GM20000 (cell line): ENCODE results near the gene BCORL1.

Experiments used
- DNase-seq: peaks from one replicate; pipeline ENCODE4 v3.0.0; 2012; ENCODE audit warnings: low spot score
- CTCF ChIP-seq: IDR thresholded peaks from 2 replicates; pipeline ENCODE4 v1.5.1; 2012; ENCODE audit warnings: mild to moderate bottlenecking, control low read depth; ENCODE audit errors: extremely low read depth, missing control alignments

Gene BCORL1

GRCh38 chrX:129982300-129983251 is at the start of gene BCORL1:
Gene BCORL1 (plus strand): TSS chrX:129982635. CDS start chrX:130005232, 22,597 bp downstream.
- no peak for TF ChIP-seq CTCF
- DNase-seq = peak; percentile 96

GRCh38 chrX:129932821-129933321 is 49.6 kb upstream of the BCORL1 start:
- DNase-seq = no peak
- no peak for TF ChIP-seq CTCF

GRCh38 chrX:129933700-129934099 is 48.7 kb upstream of the BCORL1 start:
- no peak for TF ChIP-seq CTCF
- no peak for DNase-seq

GRCh38 chrX:129934461-129934860 is 48.0 kb upstream of the BCORL1 start:
- TF ChIP-seq CTCF = no peak
- no peak for DNase-seq

- no peak for TF ChIP-seq CTCF
- DNase-seq = no peak
These were observed 47.5 kb upstream of the BCORL1 start for GRCh38 chrX:129934952-129935351.

GRCh38 chrX:129938081-129938480 is 44.4 kb upstream of the BCORL1 start:
- no peak for DNase-seq
- TF ChIP-seq CTCF = no peak

- DNase-seq = no peak
These were observed 42.4 kb upstream of the BCORL1 start for GRCh38 chrX:129939986-129940385.

More at GRCh38 chrX:129939986-129940385, 42.4 kb upstream of the BCORL1 start:
- TF ChIP-seq CTCF = no peak
